GM18502 (cell line): ENCODE results near the gene RPS6KA2.

Experiments used
- ATAC-seq: cut with Tn5 transposase; IDR thresholded peaks from one replicate; pipeline ENCODE4 v1.9.1; 2021; ENCODE audit warnings: mild to moderate bottlenecking; ENCODE audit not compliant: unreplicated experiment, poor library complexity

RPS6KA2 gene

DNA sequence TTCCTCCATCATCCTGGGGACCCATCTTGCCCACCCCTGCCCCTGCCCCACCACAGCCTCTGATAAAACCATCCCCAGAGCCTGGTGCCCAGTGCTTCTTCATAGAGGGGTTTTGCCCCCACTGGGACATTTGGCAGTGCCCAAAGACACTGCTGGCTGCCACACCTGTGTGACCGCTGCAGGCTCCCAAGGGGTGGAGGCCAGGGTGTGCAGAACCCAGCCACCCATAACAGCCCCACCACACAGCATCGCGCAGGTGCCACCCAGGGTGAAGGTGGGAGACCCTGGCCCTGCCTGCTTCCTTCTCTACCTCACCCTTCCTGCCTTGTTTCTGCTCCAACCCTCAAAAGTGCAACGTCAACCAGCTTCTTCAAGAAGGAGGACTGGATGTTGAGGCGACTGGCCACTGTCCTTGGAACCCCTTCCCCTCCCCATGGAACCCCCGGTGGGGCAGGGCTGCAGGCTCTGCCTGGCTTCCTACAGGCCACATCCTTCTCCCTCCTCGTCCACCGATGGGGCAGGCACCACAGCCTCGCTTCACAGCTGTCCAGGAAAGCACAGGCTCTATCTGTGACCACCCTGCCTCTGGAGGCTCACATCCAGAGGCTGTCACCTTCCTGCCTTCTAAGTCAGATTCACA lies 165.1 kb downstream of the RPS6KA2 start:
- ATAC-seq, result no peak

DNA sequence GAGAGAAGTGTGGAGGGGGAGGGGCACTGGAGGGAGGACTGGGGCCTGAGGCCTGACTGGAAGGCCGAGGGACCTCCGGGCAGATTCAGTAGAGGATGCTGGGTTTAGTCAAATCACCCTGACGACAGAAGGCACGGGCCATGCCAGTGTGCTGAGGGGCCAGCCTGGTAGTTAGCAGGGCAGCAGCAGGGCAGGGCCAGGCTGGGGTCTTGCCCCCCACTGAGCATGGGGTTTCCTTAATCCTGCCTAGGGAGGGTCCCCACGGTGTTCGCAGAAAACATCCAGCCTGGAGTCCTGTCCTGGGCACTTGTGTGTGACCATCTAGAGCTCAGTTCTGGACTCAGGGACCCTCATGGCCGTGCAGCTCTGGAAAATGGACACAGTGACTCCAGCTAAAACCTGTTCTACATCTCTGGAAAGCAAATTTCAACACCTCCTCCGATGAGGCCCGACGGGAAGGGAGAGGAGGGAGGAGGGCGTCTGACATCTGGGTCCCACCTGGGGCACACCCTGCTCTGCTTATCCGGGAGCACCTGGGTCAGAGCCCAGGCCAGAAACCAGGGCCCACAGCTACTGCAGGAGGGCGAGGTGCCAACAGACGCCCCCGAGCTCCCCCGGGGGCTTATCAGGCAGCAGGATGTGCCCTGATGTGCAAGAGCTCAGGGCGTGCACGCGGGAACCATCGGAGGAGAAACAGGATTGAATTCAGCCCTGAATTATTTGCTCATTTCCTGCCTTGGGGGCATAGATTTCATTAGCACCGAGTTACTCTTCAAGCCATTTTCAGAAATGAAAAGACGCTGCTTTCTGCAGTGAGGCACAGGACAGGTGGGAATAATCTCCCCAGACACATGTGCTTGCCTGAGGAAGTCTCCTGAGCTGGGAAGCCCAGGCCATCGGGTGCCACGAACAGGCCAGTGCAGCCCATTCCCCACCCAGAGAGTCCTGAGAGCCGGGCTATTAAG lies 166.3 kb downstream of the RPS6KA2 start:
- ATAC-seq, result no peak

- ATAC-seq, result no peak
Observed at GRCh38 chr6:166459906-166460305, 167.1 kb downstream of the RPS6KA2 start.

DNA sequence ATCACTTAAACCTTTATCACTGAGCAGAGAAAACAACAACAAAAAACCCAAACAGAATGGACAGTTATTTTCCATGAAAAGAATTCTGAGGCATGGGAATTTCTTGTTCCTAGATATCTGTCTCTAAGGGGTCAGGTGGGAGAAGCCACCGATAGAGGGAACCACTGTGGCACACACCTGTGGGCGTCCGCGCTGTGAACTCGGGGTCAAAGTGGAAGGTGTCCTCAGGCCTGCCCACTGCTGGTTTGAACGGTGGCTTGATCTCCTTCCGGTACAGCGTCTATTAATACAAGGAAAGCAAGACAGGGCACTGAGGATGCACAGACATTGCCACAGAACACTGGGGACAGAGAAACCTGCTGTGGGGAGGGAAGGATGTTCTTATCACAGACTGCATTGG lies 167.8 kb downstream of the RPS6KA2 start:
- ATAC-seq, result no peak

GRCh38 chr6:166456395-166457156 lies 170.5 kb downstream of the RPS6KA2 start:
- peak; percentile 66 for ATAC-seq

- ATAC-seq, result no peak
Observed at GRCh38 chr6:166454692-166455515, 172.1 kb downstream of the RPS6KA2 start.

DNA sequence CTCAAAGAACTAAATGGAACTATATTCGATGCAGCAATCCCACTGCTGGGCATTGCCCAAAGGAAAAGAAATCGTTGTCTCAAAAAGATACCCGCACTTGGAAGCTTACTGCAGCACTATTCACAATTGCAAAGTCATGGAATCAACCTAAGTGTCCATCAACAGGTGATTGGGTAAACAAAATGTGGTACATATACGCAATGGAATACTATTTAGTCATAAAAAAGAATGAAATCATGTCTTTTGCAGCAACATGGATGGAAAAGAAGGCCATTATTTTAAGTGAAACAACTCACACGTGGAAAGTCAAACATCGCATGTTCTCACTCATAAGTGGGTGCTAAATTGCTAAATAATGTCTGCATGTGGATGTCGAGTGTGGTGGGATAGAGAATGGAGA lies 173.4 kb downstream of the RPS6KA2 start:
- ATAC-seq, result no peak

GRCh38 chr6:166450167-166450873 lies 176.7 kb downstream of the RPS6KA2 start:
- no peak for ATAC-seq

DNA sequence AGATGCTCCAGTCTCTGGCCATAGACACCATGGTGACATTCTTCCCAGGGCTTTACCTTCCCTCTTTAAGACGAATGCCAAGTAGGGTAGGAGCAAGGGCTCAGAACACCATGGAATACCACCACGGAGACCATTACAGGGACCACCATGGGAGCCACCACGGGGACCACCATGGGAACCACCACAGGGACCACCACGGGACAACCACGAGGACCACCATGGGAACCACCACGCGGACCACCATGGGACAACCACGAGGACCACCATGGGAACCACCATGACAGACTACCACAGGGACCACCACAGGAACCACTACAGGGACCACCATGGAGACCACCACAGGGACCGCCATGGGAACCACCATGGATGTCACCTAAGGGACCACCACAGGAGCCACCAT lies 177.4 kb downstream of the RPS6KA2 start:
- ATAC-seq, result no peak

DNA sequence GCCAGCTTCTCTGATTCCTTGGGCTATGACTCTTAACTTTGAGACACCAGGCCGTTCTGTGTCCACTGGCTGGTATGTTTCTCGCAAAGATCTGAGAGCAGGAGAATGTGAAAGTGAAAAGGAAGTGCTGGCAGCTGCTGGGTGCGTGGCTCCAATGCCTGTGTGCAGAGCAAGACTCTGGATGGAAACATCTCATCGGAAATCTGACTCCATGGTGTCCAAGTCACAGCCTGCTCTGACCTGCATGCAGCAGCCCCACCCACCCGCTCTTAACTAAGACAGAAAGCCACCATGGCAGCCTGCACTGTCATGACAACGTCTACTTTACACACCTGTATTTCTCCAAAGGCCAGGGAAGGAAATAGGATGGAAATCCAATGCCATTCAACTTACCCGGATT lies 178.0 kb downstream of the RPS6KA2 start:
- ATAC-seq, result no peak

DNA sequence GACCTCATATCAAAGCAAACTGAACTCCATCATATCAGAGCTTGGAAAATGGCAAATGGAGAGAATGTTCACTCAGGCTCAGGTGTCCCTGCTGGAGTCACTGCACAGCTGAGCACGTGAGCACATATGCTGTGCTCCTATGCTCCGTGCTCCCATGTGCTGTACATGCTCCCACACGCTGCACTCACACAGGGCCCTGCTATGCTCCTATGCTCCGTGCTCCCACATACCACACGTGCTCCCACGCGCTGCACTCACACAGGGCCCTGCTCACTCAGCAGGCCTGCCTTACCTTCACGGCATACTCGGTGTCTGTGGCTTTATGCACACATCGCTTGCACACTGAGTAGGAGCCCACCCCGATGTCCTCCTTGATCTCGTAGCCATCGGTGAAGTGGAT lies 178.6 kb downstream of the RPS6KA2 start:
- no peak for ATAC-seq

GRCh38 chr6:166446567-166447065 lies 180.4 kb downstream of the RPS6KA2 start:
- ATAC-seq, result no peak

DNA sequence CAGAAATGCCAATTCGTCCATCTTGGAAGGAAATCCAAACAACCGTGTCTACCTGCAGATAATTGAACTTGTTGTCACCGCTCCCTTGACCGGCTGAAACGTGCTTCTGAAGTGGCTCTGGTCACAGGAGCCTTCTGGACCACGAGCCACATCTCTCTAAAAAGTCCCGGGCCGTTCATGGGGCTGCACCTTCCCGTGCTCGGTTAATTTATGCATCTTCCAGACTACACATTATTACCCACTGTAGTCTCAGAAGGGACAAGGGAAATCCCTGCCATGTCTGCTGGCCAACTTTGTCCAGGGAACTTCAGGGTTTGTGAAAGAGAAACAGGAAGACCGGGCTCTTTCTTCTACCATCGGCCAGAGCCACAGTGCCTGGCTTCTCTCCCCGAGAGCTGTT lies 180.9 kb downstream of the RPS6KA2 start:
- ATAC-seq, result no peak

- no peak for ATAC-seq
Observed at GRCh38 chr6:166444446-166444845, 182.6 kb downstream of the RPS6KA2 start.

DNA sequence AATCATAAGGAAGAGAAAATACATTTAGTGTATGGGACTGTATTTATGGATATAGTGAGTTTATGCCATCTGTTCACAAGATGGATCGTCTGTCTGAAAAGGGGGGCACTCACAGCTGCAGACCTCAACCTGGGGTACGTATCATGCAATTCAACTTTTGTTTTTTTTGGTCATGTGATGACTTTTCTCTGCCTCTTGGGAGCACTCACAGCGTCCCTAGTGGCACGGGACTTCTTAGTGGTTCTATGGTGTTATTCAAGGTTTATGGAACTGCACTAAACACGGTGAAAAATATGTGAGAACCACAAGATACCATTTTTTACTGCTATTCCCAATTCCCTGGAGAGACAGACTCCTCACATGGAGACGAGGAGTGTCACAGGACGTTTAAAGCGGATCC lies 183.9 kb downstream of the RPS6KA2 start:
- no peak for ATAC-seq

GRCh38 chr6:166442131-166442685 lies 184.8 kb downstream of the RPS6KA2 start:
- no peak for ATAC-seq

DNA sequence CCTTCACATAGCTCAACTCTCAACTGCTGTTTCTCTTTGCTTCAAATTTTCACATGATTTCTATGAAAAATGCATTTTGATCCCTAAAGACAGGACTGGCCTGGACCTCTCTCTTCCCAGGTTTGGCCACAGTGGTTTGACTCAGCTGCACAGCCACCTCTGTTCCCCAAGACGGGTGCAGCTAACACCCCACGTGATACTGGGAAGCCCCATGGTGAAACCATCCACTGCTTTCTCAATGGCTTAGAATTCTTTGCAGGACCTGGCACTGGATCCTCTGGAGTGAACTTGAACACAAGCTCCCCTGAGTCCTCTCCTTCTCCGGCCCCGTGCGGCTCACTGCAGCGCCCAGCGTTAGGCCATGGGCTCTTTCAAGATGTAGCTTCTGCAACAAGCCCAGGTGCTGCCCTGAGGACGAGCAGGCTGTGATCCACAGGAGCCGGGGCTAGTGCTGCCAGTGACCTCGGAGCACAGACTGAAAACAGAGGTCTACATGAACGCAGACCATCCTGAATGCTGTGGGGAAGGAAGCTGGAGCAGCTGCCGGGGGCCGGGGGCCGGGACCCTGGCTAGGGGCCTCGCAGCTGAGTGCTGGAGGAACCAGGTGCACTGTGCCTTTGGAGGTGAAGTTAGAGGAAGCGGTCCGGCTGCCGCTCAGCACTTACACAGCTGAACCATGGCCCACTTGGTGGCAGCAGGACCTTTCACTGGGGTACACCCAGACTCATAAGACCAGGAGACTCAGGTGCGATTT lies 185.5 kb downstream of the RPS6KA2 start:
- ATAC-seq, result no peak

- ATAC-seq, result no peak
Observed at GRCh38 chr6:166440729-166441128, 186.3 kb downstream of the RPS6KA2 start.
